B cell (primary cell): ENCODE results near the gene OR6N2. TPM values are rescaled to one million over a fixed set of nuclear protein-coding genes. Genes with fewer than 3 reads are reported as not detected.
A peak's percentile ranks its signal among the peaks of the same experiment; 100 is the strongest.

Experiments
- ATAC-seq: fragments of 200-7000 bp; cut with Tn5 transposase; one replicate; pipeline ENCODE4 v1.10.0; 2021; ENCODE audit warnings: low read depth, mild to moderate bottlenecking, moderate number of reproducible peaks, moderate library complexity
- CTCF ChIA-PET: fragments of 350-600 bp; sonication (Branson Sonifier 250); formaldehyde crosslinking; loops from one replicate; lab custom pipeline; 2021; ENCODE audit warnings: antibody characterized with exemption, inconsistent platforms; lab: Charles Lee
- POLR2A ChIA-PET: fragments of 350-600 bp; sonication (Branson Sonifier 250); formaldehyde crosslinking; loops from one replicate; lab custom pipeline; 2021; ENCODE audit warnings: antibody characterized with exemption; lab: Charles Lee
- DNase-seq: peaks from one replicate; pipeline ENCODE4 v3.0.0; 2013
- H2AFZ ChIP-seq: 2 replicates; pipeline ENCODE4 v1.6.1; 2012; ENCODE audit warnings: mild to moderate bottlenecking, low read depth, low read length; ENCODE audit not compliant: insufficient read depth, poor library complexity, severe bottlenecking
- H3K27ac ChIP-seq, 2 donors: 1 replicate in 1 of 2; 2 replicates in 1 of 2; pipeline ENCODE4 v1.5.1; 2012 to 2013; ENCODE audit warnings: low read length in 2 of 2, mild to moderate bottlenecking in 2 of 2, moderate library complexity in 1 of 2
- H3K27me3 ChIP-seq, 4 experiments: fragments of 200-600 bp in 1 of 4; sonication (generic) in 1 of 4; replicated peaks in 1 of 4; 1 replicate in 2 of 4; 2 replicates in 2 of 4; pipeline versions ENCODE4 v1.6.1 to v1.7.0; 2013 to 2016; ENCODE audit warnings: low read length in 3 of 4, mild to moderate bottlenecking in 2 of 4, mixed read lengths in 1 of 4, moderate library complexity in 1 of 4; ENCODE audit not compliant: insufficient read depth in 4 of 4, control insufficient read depth in 3 of 4; ENCODE audit errors: control extremely low read depth in 1 of 4
- H3K36me3 ChIP-seq, 2 experiments: replicated peaks in 1 of 2; 1 replicate in 1 of 2; 2 replicates in 1 of 2; pipeline versions ENCODE4 v1.6.1 to v1.7.1; 2013; ENCODE audit warnings: low read length in 1 of 2; ENCODE audit not compliant: insufficient read depth in 2 of 2, control insufficient read depth in 1 of 2; ENCODE audit errors: control extremely low read depth in 1 of 2, extremely low read depth in 1 of 2
- H3K4me1 ChIP-seq, 2 donors: fragments of 200-600 bp in 1 of 2; sonication (generic) in 1 of 2; 1 replicate in 1 of 2; 2 replicates in 1 of 2; pipeline versions ENCODE4 v1.5.1 to v1.6.1; 2013 to 2017; ENCODE audit warnings: low read length in 2 of 2; ENCODE audit not compliant: control insufficient read depth in 2 of 2, insufficient read depth in 2 of 2
- H3K4me2 ChIP-seq: replicated peaks from 2 replicates; pipeline ENCODE3; 2012; ENCODE audit warnings: mild to moderate bottlenecking, low read depth, low read length; ENCODE audit not compliant: poor library complexity, severe bottlenecking
- H3K4me3 ChIP-seq, 5 experiments: fragments of 200-600 bp in 1 of 5; sonication (generic) in 1 of 5; 1 replicate in 3 of 5; 2 replicates in 2 of 5; pipeline versions ENCODE4 v1.5.1 to v1.7.0; 2011 to 2016; ENCODE audit warnings: low read length in 4 of 5, mild to moderate bottlenecking in 4 of 5, low read depth in 2 of 5, control low read depth in 1 of 5, moderate library complexity in 1 of 5; ENCODE audit not compliant: insufficient read depth in 1 of 5; ENCODE audit errors: control extremely low read depth in 1 of 5, extremely low read depth in 1 of 5
- H3K79me2 ChIP-seq: fragments of 200-600 bp; sonication (generic); one replicate; pipeline ENCODE4 v1.6.0; 2016; ENCODE audit warnings: low read length; ENCODE audit not compliant: control insufficient read depth, insufficient read depth
- H3K9ac ChIP-seq: fragments of 200-600 bp; sonication (generic); 2 replicates; pipeline ENCODE4 v1.6.1; 2017; ENCODE audit warnings: mild to moderate bottlenecking, low read length, moderate library complexity
- H3K9me3 ChIP-seq, 3 donors: one replicate each; pipeline versions ENCODE4 v1.6.1 to v1.7.1; 2013; ENCODE audit warnings: low read length in 2 of 3; ENCODE audit not compliant: control insufficient read depth in 2 of 3, insufficient read depth in 1 of 3; ENCODE audit errors: control extremely low read depth in 1 of 3
- H4K20me1 ChIP-seq: 2 replicates; pipeline ENCODE4 v1.6.0; 2012; ENCODE audit warnings: mild to moderate bottlenecking, low read length; ENCODE audit not compliant: insufficient read depth, control insufficient read depth, poor library complexity, severe bottlenecking
- H3K27ac Mint-ChIP-seq: one replicate; pipeline ENCODE4 v1.8.0; 2021; ENCODE audit warnings: mixed read lengths
- H3K27me3 Mint-ChIP-seq: one replicate; pipeline ENCODE4 v1.8.0; 2021; ENCODE audit warnings: mixed read lengths
- H3K4me1 Mint-ChIP-seq: one replicate; pipeline ENCODE4 v1.8.0; 2021; ENCODE audit warnings: mixed read lengths
- H3K4me3 Mint-ChIP-seq: one replicate; pipeline ENCODE4 v1.8.0; 2021; ENCODE audit warnings: mixed read lengths
- H3K9me3 Mint-ChIP-seq: one replicate; pipeline ENCODE4 v1.8.0; 2022; ENCODE audit warnings: mixed read lengths; ENCODE audit not compliant: insufficient read depth
- EZH2 ChIP-seq: IDR thresholded peaks from 2 replicates; pipeline ENCODE4 v1.6.1; 2012; ENCODE audit warnings: borderline replicate concordance, low read depth, mild to moderate bottlenecking, moderate library complexity, low read length; ENCODE audit not compliant: insufficient read depth, poor library complexity, severe bottlenecking
- WGBS: methylation state at CpG from one replicate; pipeline ENCODE4 v1.1.5; 2013; ENCODE audit warnings: missing lambda C conversion rate; ENCODE audit not compliant: insufficient coverage; 5-methylcytosine and 5-hydroxymethylcytosine counted together
- intact Hi-C: fragments of 100-400 bp; cut with micrococcal nuclease; formaldehyde crosslinking; loops from one replicate; pipeline ENCODE4 v1.10.0; 2022
- polyA plus RNA-seq: library from polyadenylated mRNA; depleted of rRNA; stranded (reverse); fragments of >200 nt; gene quantifications from 2 replicates; pipeline ENCODE4 v1.2.3, GENCODE V29; 2012
- total RNA-seq, 2 donors: library from RNA; stranded (reverse); fragments of 120-200 nt in 1 of 2; gene quantifications; 1 replicate in 1 of 2; 2 replicates in 1 of 2; pipeline versions ENCODE4 v1.2.3 to v1.2.4, GENCODE V29; 2013 to 2022
- TF ChIP-seq, protein P1 (sequence below): fragments of 200-600 bp; IDR thresholded peaks from one replicate; pipeline ENCODE4 v1.8.0; 2022; ENCODE audit warnings: antibody characterized with exemption, mild to moderate bottlenecking

Gene OR6N2
- total and polyA plus RNA-seq, 2 donors (not counting 1 experiment from before 2014, with no cell fraction given): not detected

DNA sequence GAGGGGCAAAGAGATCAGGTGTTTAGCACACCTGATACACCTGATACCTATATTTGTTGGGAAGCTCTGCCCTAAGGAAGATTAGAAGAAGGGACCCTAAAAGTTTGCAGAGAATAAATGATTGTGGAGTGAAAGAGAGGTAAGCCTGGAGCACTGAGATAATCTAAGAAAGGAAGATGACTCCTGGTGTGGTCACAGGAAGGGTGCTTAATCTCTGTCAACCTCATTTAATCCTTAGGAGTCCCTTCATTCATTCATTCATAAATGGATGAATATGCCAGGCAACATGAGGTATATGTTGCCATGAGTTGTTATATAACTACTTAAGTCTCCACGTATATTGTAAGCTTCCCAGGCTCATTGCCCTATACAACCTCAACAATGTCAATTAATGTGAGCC is 34.0 kb upstream of the OR6N2 start:
- no peak overlapping the region for H2AFZ ChIP-seq
- no peak overlapping the region for H3K27ac Mint-ChIP-seq
- H3K27ac ChIP-seq: no peak overlapping the region
- H3K36me3 ChIP-seq: no peaks in the 10 kb centered on the region
- no peak for TF ChIP-seq EZH2
- TF ChIP-seq, protein P1, sequence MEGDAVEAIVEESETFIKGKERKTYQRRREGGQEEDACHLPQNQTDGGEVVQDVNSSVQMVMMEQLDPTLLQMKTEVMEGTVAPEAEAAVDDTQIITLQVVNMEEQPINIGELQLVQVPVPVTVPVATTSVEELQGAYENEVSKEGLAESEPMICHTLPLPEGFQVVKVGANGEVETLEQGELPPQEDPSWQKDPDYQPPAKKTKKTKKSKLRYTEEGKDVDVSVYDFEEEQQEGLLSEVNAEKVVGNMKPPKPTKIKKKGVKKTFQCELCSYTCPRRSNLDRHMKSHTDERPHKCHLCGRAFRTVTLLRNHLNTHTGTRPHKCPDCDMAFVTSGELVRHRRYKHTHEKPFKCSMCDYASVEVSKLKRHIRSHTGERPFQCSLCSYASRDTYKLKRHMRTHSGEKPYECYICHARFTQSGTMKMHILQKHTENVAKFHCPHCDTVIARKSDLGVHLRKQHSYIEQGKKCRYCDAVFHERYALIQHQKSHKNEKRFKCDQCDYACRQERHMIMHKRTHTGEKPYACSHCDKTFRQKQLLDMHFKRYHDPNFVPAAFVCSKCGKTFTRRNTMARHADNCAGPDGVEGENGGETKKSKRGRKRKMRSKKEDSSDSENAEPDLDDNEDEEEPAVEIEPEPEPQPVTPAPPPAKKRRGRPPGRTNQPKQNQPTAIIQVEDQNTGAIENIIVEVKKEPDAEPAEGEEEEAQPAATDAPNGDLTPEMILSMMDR: no peak
- no peaks in the 10 kb centered on the region for H3K79me2 ChIP-seq
- no peaks in the 10 kb centered on the region for H3K27me3 Mint-ChIP-seq
- no peaks in the 10 kb centered on the region for H4K20me1 ChIP-seq
- intact Hi-C loops: no loop called here
- no peak overlapping the region for H3K4me2 ChIP-seq
- no peaks in the 10 kb centered on the region for H3K27me3 ChIP-seq
- ATAC-seq: no peak
- H3K9ac ChIP-seq: no peak overlapping the region
- H3K4me1 ChIP-seq: no peaks in the 10 kb centered on the region
- no peaks in the 10 kb centered on the region for H3K9me3 ChIP-seq
- peaks cover 4% of the 10 kb centered on the region for H3K4me1 Mint-ChIP-seq
- ChIA-PET POLR2A (no interaction called here), CTCF (no interaction called here)
- no CpG with 5 or more reads among the region's 1 CpG for WGBS
- H3K4me3 ChIP-seq: no peak overlapping the region
- DNase-seq: no peak
- no peak overlapping the region for H3K4me3 Mint-ChIP-seq
- H3K9me3 Mint-ChIP-seq: no peaks in the 10 kb centered on the region

DNA sequence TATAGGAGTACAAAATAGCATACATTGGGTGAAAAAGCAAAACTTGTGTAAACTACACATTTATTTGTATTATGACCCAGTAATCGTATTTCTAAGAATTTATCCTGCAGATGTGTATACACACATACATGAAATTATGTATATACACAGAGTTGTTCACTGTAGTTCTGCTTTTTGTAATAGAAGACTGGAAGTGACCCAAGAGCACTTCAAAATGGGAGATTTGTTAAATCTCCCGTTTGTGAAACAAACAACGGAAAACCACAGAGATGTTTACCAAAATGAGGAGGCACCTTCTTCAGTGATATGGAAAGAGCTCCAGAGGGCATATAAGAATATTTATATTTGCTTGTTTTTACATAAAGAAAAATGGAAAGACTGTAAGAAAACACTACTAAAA is 32.2 kb upstream of the OR6N2 start:
- no peak overlapping the region for H3K27ac ChIP-seq
- no peaks in the 10 kb centered on the region for H4K20me1 ChIP-seq
- no peak overlapping the region for H3K9ac ChIP-seq
- no peaks in the 10 kb centered on the region for H3K27me3 ChIP-seq
- no peaks in the 10 kb centered on the region for H3K36me3 ChIP-seq
- CTCF ChIA-PET: no interaction called here
- peak overlapping the region; percentile 21 for H2AFZ ChIP-seq
- H3K27ac Mint-ChIP-seq: no peak overlapping the region
- H3K4me3 ChIP-seq: peak overlapping the region in 1 of 5 experiments; percentile 21
- no peaks in the 10 kb centered on the region for H3K79me2 ChIP-seq
- no peak for TF ChIP-seq EZH2
- TF ChIP-seq, protein P1: no peak
- ATAC-seq: no peak
- H3K4me1 Mint-ChIP-seq: peaks cover 9% of the 10 kb centered on the region
- intact Hi-C loops: no loop called here
- no peak for DNase-seq
- no peak overlapping the region for H3K4me2 ChIP-seq
- no peak overlapping the region for H3K4me3 Mint-ChIP-seq
- no peaks in the 10 kb centered on the region for H3K9me3 ChIP-seq
- POLR2A ChIA-PET: no interaction called here
- WGBS: no CpG with 5 or more reads among the region's 3 CpGs
- H3K9me3 Mint-ChIP-seq: no peaks in the 10 kb centered on the region
- H3K4me1 ChIP-seq: no peaks in the 10 kb centered on the region
- H3K27me3 Mint-ChIP-seq: no peaks in the 10 kb centered on the region
